CD4-positive, alpha-beta memory T cell (primary cell): Measurements from ENCODE around the gene CRADD. TPM values are rescaled to one million over a fixed set of nuclear protein-coding genes. Genes with fewer than 3 reads are reported as not detected.

Source experiments
- CTCF ChIA-PET: fragments of 350-600 bp; sonication (Branson Sonifier 250); formaldehyde crosslinking; loops from one replicate; lab custom pipeline; 2021; ENCODE audit warnings: inconsistent platforms; ENCODE audit not compliant: partially characterized antibody; lab: Charles Lee
- POLR2A ChIA-PET: fragments of 350-600 bp; sonication (Branson Sonifier 250); formaldehyde crosslinking; loops from one replicate; lab custom pipeline; 2021; ENCODE audit not compliant: partially characterized antibody; lab: Charles Lee
- DNase-seq, 5 donors: peaks; one replicate each; pipeline versions ENCODE4 v3.0.0 to v3.0.0-alpha.2; 2020 to 2022; ENCODE audit warnings: mixed read lengths in 1 of 5
- H3K27ac ChIP-seq: one replicate; pipeline ENCODE4 v1.7.0; 2013; ENCODE audit warnings: low read depth, low read length
- H3K27me3 ChIP-seq: 2 replicates; pipeline ENCODE4 v1.7.0; 2013; ENCODE audit warnings: mild to moderate bottlenecking, low read length, moderate library complexity; ENCODE audit not compliant: insufficient read depth
- H3K36me3 ChIP-seq: 2 replicates; pipeline ENCODE4 v1.7.0; 2013; ENCODE audit warnings: mild to moderate bottlenecking, low read length, moderate library complexity; ENCODE audit not compliant: insufficient read depth
- H3K4me1 ChIP-seq: 2 replicates; pipeline ENCODE4 v1.7.0; 2013; ENCODE audit warnings: mild to moderate bottlenecking, low read length, moderate library complexity; ENCODE audit not compliant: insufficient read depth
- H3K4me3 ChIP-seq, 2 donors: one replicate each; pipeline ENCODE4 v1.7.0; 2013; ENCODE audit warnings: low read length in 2 of 2, mild to moderate bottlenecking in 1 of 2
- H3K9me3 ChIP-seq, 2 donors: one replicate each; pipeline ENCODE4 v1.7.0; 2013; ENCODE audit warnings: low read length in 2 of 2, control low read depth in 1 of 2; ENCODE audit not compliant: control insufficient read depth in 1 of 2
- H3K27ac Mint-ChIP-seq, 7 donors: one replicate each; pipeline ENCODE4 v1.8.0; 2020 to 2021; ENCODE audit warnings: mixed read lengths in 7 of 7, mild to moderate bottlenecking in 6 of 7, inconsistent platforms in 3 of 7, moderate library complexity in 3 of 7
- H3K27me3 Mint-ChIP-seq, 2 donors: one replicate each; pipeline ENCODE4 v1.8.0; 2020 to 2021; ENCODE audit warnings: mixed read lengths in 2 of 2
- H3K36me3 Mint-ChIP-seq, 2 donors: one replicate each; pipeline ENCODE4 v1.8.0; 2020 to 2021; ENCODE audit warnings: mixed read lengths in 2 of 2, inconsistent platforms in 1 of 2, mild to moderate bottlenecking in 1 of 2
- H3K4me1 Mint-ChIP-seq, 4 donors: one replicate each; pipeline ENCODE4 v1.8.0; 2020 to 2021; ENCODE audit warnings: mixed read lengths in 4 of 4, mild to moderate bottlenecking in 1 of 4
- H3K4me3 Mint-ChIP-seq, 8 donors: one replicate each; pipeline ENCODE4 v1.8.0; 2020 to 2021; ENCODE audit warnings: mixed read lengths in 8 of 8, mild to moderate bottlenecking in 7 of 8, moderate library complexity in 6 of 8, inconsistent platforms in 3 of 8
- H3K9me3 Mint-ChIP-seq, 8 donors: one replicate each; pipeline ENCODE4 v1.8.0; 2020 to 2021; ENCODE audit warnings: mixed read lengths in 8 of 8, mild to moderate bottlenecking in 5 of 8, inconsistent platforms in 3 of 8, moderate library complexity in 1 of 8
- intact Hi-C: fragments of 100-400 bp; cut with micrococcal nuclease; formaldehyde crosslinking; loops from one replicate; pipeline ENCODE4 v1.15.1; 2023
- polyA plus RNA-seq, 2 donors: library from polyadenylated mRNA; unstranded; fragments of 300-500 nt; fragmentation: Illumina TruSeq; gene quantifications; one replicate each; pipeline ENCODE4 v1.2.3, GENCODE V29; 2021
- total RNA-seq, 2 experiments: library from RNA; stranded (reverse); gene quantifications; one replicate each; pipeline ENCODE4 v1.2.3, GENCODE V29; 2021

Gene CRADD
- total RNA-seq (10 to 100 TPM; 15.7 to 16.0 TPM), polyA plus RNA-seq (10 to 100 TPM; 13.3 to 18.3 TPM)

DNA sequence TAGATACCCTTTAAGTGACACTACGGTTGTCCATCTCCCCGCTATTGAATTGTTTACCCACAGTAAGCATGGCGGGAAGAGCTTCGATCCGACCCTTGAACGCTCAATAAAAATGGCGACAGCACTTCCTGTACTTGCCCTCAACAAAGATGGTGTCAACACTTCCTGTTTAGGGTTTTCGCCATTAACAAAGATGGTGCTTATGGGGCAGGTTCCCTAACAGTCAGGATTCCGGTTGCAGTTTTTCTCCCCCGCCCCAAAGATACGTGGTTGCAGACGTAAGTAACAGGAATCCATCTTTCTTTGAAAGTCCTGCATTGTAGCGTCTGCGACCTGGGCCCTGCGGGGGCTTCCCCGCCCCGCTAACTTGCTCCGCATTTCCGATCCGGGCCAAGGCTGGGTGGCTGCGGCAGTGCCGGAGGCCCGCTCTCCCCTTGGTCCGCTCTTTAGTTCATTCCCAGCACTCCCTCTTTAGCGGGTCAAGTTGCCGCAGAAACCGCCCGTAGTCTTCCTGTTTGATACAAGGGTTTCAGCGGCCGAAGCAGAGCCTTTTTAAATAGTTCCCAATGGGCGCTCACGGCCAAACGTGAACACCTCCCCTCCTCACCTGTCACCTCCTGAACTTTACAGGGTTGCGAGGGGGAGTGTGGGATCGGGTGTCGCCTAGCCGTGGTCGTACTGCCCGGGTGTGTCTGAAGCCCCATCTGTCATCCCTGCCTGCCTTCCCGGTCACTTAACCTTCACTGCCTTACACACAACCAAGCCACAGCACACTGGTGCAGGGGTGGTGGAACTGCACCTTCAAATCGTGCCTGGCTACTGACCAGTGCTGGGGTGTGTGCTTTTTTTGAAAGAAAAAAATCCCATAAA, at the start of gene CRADD:
CRADD (plus strand) TSS at position 181 of the 870 bp plus-strand sequence.
- Mint-ChIP-seq H3K9me3 (no peaks in the 10 kb centered on the region), H3K4me3 (peak within 1 kb of the TSS; percentile 97 to 99 (median 98)), H3K27ac (peak within 1 kb of the TSS; percentile 99 to 100 (median 100)), H3K36me3 (peaks cover 19 to 22% of the 10 kb centered on the region in 2 donors), H3K4me1 (peaks cover 20 to 37% (median 28%) of the 10 kb centered on the region in 4 donors), H3K27me3 (peaks cover 11 to 12% of the 10 kb centered on the region in 2 donors)
- H3K27ac ChIP-seq, result peak within 1 kb of the TSS; percentile 99
- peaks cover 19% of the 10 kb centered on the region for H3K4me1 ChIP-seq
- ChIA-PET POLR2A (interaction anchor here (0.6 to 1.8 kb wide), 15 partner anchors 10 to 1796 kb away, joined by 3 to 14 read pairs (median 4); partner anchors contain the start of genes EEA1, METAP2, MRPL42 and SOCS2), CTCF (interaction anchor here (0.7 to 1.5 kb wide), 4 partner anchors 108 to 424 kb away, joined by 3 to 23 read pairs (median 5); no protein-coding TSS in a partner anchor)
- H3K36me3 ChIP-seq, result no peaks in the 10 kb centered on the region
- no peaks in the 10 kb centered on the region for H3K27me3 ChIP-seq
- DNase-seq, result peak; percentile 93 to 97 (median 96)
- intact Hi-C loops, result loop anchor here (1.0 to 5.0 kb wide), 12 partner anchors 65 to 1797 kb away; partner anchors contain the start of genes CEP83, EEA1, METAP2 and MRPL42
- no peaks in the 10 kb centered on the region for H3K9me3 ChIP-seq
- peak within 1 kb of the TSS; percentile 71 to 73 for H3K4me3 ChIP-seq

DNA sequence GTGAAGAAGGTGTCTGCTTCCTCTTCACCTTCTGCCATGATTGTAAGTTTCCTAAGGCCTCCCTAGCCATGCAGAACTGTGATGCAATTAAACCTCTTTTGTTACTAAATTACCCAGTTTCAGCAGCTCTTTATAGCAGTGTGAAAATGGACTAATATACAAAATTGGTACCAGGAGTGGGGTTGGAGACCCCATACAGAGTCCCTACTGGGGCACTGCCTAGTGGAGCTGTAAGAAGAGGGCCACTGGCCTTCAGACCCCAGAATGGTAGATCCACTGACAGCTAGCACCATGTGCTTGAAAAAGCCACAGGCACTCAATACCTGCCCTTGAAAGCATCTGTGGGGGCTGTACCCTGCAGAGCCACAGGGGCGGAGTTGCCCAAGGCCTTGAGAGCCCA, 44.8 kb upstream of the CRADD start:
- Mint-ChIP-seq H3K9me3 (peaks cover 0 to 17% (median 11%) of the 10 kb centered on the region in 8 donors), H3K27me3 (peaks cover 4 to 12% of the 10 kb centered on the region in 2 donors), H3K27ac (no peak overlapping the region), H3K4me1 (no peaks in the 10 kb centered on the region), H3K4me3 (no peak overlapping the region), H3K36me3 (no peaks in the 10 kb centered on the region)
- POLR2A ChIA-PET, result no interaction called here
- Histone ChIP-seq H3K27me3 (no peaks in the 10 kb centered on the region), H3K4me1 (no peaks in the 10 kb centered on the region), H3K36me3 (no peaks in the 10 kb centered on the region), H3K9me3 (no peaks in the 10 kb centered on the region), H3K4me3 (no peak overlapping the region), H3K27ac (no peak overlapping the region)
- CTCF ChIA-PET, result interaction anchor here (0.6 kb wide), 1 partner anchor 669 kb away, joined by 3 read pairs; no protein-coding TSS in a partner anchor
- intact Hi-C loops, result no loop called here
- no peak for DNase-seq

DNA sequence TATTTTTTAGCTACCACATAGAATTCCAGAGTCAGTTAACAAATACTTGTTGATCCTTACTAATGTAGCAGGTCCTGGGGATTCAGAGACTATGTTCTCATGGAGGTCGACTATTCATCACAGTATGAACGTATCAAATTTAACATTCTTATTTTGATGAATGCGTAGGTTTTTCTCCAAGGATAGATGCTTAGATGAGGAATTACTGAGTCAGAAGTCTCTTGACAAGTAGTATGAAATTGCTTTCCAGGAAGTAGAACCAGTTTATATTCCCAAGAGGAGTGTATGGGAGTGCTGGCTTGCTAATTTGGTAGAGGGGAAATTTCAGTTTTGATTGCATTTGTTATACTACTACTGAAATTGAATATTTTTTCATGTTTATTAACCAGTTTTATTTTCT, 42.8 kb upstream of the CRADD start:
- CTCF ChIA-PET, result no interaction called here
- Mint-ChIP-seq H3K27me3 (peaks cover 12 to 15% of the 10 kb centered on the region in 2 donors), H3K36me3 (no peaks in the 10 kb centered on the region)

DNA sequence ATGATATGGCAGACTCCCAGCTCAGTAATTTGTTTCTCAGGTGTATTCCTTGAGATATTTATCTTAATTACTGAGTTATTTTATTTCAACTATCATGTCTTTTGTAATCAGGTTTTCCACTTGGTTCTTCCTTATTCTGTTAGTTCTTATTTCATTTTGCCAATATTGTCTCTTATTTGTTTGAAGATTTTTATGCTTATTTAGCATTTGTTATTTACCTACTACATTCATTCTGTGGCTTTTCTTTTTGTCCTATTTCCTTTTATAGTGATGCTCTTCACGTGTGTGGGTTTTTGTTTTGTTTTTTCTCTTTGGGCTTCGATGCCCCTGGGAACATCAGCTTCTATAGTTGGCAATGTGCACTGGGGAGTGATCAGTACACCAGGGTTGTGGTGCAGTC, 40.5 kb upstream of the CRADD start:
- H3K9me3 ChIP-seq, result no peaks in the 10 kb centered on the region
- H3K4me3 Mint-ChIP-seq, result no peak overlapping the region
- CTCF ChIA-PET, result no interaction called here

More for the DNA sequence above, 42.8 kb upstream of the CRADD start:
- POLR2A ChIA-PET, result no interaction called here
- Mint-ChIP-seq H3K9me3 (peaks cover 0 to 17% (median 11%) of the 10 kb centered on the region in 8 donors), H3K27ac (no peak overlapping the region), H3K4me1 (no peaks in the 10 kb centered on the region), H3K4me3 (no peak overlapping the region)
- no peaks in the 10 kb centered on the region for H3K27me3 ChIP-seq
- no peaks in the 10 kb centered on the region for H3K9me3 ChIP-seq
- DNase-seq, result no peak
- no peaks in the 10 kb centered on the region for H3K4me1 ChIP-seq
- no peak overlapping the region for H3K4me3 ChIP-seq
- no peaks in the 10 kb centered on the region for H3K36me3 ChIP-seq
- intact Hi-C loops, result no loop called here
- no peak overlapping the region for H3K27ac ChIP-seq

DNA sequence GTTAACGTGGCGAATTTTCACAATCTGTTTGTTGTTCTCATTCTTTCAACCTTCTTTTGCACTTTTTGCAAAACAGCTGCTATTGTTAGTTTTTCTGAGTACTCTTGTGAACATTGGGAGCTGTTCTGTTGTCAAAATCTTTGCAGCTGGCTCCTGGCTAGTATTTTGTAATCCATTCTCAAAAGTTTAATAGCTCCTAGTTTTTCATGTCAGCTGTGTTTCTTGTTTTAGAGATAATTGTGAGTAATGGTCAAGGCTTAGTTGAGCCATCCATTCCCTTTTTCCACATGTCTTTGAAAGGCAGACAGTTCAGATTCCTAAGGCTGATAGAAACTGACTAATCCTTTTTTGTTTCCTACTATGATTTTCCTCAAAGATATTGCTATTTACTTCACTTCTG, 39.1 kb upstream of the CRADD start:
- Mint-ChIP-seq H3K27ac (no peak overlapping the region), H3K4me1 (no peaks in the 10 kb centered on the region), H3K9me3 (peaks cover 0 to 8% (median 2%) of the 10 kb centered on the region in 8 donors), H3K36me3 (no peaks in the 10 kb centered on the region), H3K4me3 (no peak overlapping the region), H3K27me3 (peaks cover 17 to 19% of the 10 kb centered on the region in 2 donors)
- no peaks in the 10 kb centered on the region for H3K9me3 ChIP-seq
- H3K27ac ChIP-seq, result no peak overlapping the region
- no peak for DNase-seq
- CTCF ChIA-PET, result no interaction called here
- H3K4me3 ChIP-seq, result no peak overlapping the region
- intact Hi-C loops, result no loop called here
- H3K4me1 ChIP-seq, result no peaks in the 10 kb centered on the region
- H3K27me3 ChIP-seq, result no peaks in the 10 kb centered on the region
- POLR2A ChIA-PET, result no interaction called here
- no peaks in the 10 kb centered on the region for H3K36me3 ChIP-seq

More for the DNA sequence above, 40.5 kb upstream of the CRADD start:
- Histone ChIP-seq H3K27me3 (no peaks in the 10 kb centered on the region), H3K36me3 (no peaks in the 10 kb centered on the region), H3K4me3 (no peak overlapping the region), H3K27ac (no peak overlapping the region), H3K4me1 (no peaks in the 10 kb centered on the region)
- peaks cover 0 to 17% (median 11%) of the 10 kb centered on the region in 8 donors for H3K9me3 Mint-ChIP-seq
- DNase-seq, result no peak
- intact Hi-C loops, result no loop called here
- H3K27ac Mint-ChIP-seq, result no peak overlapping the region
- H3K27me3 Mint-ChIP-seq, result peaks cover 15 to 21% of the 10 kb centered on the region in 2 donors
- POLR2A ChIA-PET, result no interaction called here
- no peaks in the 10 kb centered on the region for H3K36me3 Mint-ChIP-seq
- H3K4me1 Mint-ChIP-seq, result no peaks in the 10 kb centered on the region

DNA sequence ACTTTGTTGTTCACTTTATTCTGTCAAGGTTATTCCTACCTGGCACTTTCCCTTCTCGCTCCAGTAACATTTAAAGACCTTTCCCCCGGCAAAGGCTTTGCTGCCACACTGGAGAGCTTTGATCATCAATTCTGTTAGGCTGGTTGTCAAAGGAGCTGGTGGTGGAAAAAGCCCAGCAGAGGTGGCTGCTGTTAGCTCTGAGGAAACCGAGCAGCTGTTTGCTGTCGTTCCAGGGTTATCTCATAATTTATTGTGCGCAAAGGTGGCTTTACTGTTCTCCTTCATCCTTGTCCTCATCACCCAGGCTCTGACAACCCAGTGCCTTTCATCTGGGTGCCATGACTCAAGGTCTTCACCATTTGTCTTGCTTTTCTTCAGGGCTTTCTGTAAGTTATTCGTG, 38.2 kb upstream of the CRADD start:
- intact Hi-C loops, result no loop called here
- Histone ChIP-seq H3K27me3 (no peaks in the 10 kb centered on the region), H3K27ac (no peak overlapping the region), H3K4me1 (no peaks in the 10 kb centered on the region), H3K9me3 (no peaks in the 10 kb centered on the region), H3K36me3 (no peaks in the 10 kb centered on the region), H3K4me3 (no peak overlapping the region)
- POLR2A ChIA-PET, result no interaction called here
- H3K4me1 Mint-ChIP-seq, result no peaks in the 10 kb centered on the region
- no peak overlapping the region for H3K4me3 Mint-ChIP-seq
- DNase-seq, result no peak
- H3K9me3 Mint-ChIP-seq, result peaks cover 0 to 4% (median 0%) of the 10 kb centered on the region in 8 donors
- peaks cover 13 to 19% of the 10 kb centered on the region in 2 donors for H3K27me3 Mint-ChIP-seq
- no peak overlapping the region for H3K27ac Mint-ChIP-seq
- no peaks in the 10 kb centered on the region for H3K36me3 Mint-ChIP-seq
- CTCF ChIA-PET, result no interaction called here

DNA sequence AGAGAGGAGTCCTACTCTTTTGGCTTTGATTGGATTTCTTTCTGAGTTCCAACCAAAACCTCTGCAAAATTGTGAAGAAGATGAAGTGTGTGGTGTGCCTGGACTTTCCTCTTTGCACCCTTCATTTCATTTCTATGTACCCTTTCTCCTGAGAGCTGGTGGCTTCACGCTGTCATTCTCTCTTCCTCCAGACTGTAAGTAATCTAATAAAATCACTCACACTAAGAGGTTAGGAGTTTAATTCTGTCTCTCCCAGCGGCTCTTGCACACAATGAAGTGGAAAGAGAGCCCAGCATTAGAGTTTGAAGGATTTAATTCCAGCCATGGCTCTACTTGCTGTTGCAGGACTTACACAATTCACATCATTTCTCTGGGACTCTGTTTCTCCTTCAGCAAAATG, 37.8 kb upstream of the CRADD start:
- no peaks in the 10 kb centered on the region for H3K4me1 Mint-ChIP-seq
- H3K4me3 ChIP-seq, result no peak overlapping the region
- intact Hi-C loops, result no loop called here
- H3K4me3 Mint-ChIP-seq, result no peak overlapping the region
- no peaks in the 10 kb centered on the region for H3K27me3 ChIP-seq
- POLR2A ChIA-PET, result no interaction called here
- no peaks in the 10 kb centered on the region for H3K4me1 ChIP-seq
- no peaks in the 10 kb centered on the region for H3K9me3 ChIP-seq
- no peak overlapping the region for H3K27ac ChIP-seq
- H3K36me3 Mint-ChIP-seq, result no peaks in the 10 kb centered on the region
- H3K9me3 Mint-ChIP-seq, result no peaks in the 10 kb centered on the region
- H3K27me3 Mint-ChIP-seq, result peaks cover 9 to 19% of the 10 kb centered on the region in 2 donors
- no peak for DNase-seq
- CTCF ChIA-PET, result no interaction called here
- H3K27ac Mint-ChIP-seq, result no peak overlapping the region
- no peaks in the 10 kb centered on the region for H3K36me3 ChIP-seq
